Epidermal melanocyte (primary cell): Measurements from ENCODE around the gene DPM2.

Experiments
- DNase-seq: peaks from one replicate; pipeline ENCODE4 v3.0.0; 2011; ENCODE audit warnings: low spot score; ENCODE audit not compliant: insufficient read length

Gene DPM2

DNA sequence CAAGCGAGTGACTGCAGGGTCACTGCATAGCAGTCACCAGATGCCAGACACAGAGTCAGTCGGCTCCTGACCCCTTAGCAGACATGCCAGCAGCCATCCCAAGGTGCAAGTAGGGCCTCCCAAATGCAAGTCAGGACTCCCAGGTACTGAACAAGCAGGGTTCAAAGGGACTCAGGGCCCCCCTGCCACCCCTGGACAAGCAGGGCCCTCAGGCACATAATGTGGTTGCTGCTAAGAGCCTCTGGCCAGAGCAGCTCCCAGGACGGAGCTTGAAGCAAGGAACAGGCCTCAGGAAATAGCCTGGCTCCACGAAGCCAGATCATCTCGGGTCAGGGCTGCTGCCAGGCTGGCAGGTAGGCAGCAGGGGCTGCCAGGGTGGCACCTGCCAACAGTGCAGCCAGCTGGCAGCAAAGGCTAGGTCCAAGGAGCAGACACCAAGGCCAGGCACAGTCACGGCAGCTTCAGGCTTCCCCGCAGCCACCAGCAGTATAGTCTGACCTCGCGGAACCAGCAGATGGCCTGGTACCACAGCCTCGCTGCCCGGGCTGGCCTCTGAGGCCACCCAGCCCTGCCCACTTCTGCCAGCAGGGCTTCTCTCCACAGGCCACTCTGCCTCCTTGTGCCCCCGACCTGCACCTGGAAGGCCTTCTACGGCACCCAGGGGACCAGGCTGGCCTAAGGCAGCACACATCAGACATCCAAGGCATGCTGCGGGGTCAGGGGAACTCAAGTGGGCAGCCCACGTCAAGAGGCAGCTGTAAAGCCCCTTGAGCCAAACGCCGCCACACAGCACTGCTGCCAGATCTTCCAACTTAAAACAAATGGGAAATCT, 35.7 kb upstream of the DPM2 start:
- DNase-seq = no peak

DNA sequence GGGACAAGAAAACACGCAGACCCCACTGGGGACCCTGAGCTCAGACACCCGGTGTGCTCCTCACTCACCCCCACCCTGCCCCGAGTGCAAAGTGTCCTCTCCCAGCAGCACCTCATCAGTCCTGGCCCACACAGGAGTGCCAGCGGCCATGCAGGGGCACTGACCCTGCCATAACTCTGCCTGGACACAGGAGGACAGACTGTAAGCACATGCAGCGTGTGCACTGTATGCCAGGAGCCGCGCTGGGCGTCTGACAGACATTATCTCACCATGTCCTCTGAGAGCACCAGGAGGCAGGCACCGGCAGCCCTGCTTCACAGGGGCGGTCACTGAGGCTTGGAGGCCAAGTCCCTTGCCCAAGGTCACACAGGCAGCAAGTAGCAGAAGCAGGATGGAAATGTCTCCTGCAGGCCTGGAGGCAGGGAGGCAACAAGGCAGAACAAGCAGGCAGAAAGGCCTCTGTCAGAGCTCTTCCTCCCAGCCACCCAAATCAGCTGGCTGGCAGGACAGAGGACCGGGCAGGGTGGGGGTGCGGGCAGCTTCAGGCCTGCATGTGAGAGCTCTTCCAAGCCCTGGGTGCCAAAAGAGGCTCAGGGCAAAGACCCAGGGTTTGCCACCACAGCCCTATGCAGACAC, 34.7 kb upstream of the DPM2 start:
- no peak for DNase-seq

DNA sequence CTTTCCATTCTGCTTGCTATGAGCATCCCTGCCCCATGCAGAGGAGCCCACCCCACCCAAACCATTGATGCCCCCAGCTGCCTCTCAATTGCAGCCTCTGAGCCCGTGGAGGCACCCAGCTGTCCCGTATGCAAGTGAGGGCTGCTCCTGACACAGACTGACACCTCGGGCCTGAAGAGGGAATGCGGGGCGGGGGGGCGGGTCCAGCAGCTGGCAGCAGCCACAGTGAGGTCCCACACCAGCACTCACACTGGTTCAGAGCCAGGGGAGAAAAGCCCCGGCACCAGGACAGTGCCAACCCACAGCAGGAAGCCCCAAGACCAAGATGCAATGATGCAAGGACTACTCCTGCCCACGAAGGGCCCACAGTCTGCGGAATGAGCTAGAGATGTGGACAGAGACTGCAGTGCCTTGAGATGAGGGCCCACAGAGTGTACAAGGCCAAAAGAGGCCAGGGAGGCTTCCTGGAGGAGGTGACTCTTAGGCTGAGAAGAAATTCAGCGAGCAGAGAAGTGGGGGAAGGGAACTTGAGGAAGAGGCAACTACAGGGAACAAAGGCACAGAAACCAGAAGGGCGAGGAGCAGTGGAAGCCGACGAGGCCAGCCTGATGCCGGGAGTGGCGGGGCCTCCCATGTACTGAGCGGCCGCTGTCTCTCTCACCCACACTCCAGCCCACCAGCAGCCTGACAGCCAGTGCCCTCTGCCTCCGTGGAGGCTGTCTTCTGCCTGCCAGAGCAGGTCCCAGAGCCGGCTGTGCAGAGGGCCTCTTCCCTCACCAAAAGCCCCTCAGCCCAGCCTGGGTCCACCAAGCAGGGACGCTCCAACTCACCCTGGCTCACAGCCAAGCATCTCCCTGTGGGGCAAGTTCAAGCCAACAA, 33.9 kb upstream of the DPM2 start:
- DNase-seq = no peak

GRCh38 chr9:127970401-127971313, 33.0 kb upstream of the DPM2 start:
- DNase-seq = no peak

DNA sequence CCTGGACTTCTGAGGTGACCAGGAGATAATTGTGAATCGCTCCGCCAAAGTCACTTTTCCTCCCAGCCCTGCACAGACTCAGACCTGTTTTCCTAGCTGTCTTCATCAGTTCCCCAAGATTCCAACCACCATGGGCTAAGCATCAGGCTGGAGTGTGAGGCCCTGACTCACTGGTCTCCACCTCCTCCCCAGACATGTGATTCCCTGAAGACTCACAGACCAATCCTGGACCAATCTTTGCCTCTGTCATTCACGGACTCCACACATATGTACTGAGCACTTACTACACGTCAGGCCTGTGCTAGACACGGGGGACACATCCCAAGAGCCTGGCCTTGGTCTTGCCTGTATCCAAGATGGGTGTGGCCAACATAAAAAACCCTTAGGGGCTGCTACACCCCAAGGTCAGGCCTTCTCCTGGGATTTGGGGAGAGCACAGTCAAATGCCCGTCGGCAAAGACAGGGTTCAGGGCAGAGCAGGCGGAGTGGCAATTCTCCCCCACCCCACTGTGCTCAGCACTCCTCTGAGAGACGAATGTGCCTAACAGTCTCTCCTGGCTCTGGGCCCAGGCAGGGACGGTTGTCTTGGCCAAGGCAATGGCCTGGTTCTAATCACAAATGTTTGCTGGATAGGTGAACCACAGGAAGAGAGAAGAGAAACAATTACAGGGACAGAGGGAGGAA, 31.2 kb upstream of the DPM2 start:
- DNase-seq = no peak

GRCh38 chr9:127968042-127968441, 30.4 kb upstream of the DPM2 start:
- DNase-seq = no peak

- DNase-seq = no peak
Observed at GRCh38 chr9:127967151-127967809, 29.6 kb upstream of the DPM2 start.

DNA sequence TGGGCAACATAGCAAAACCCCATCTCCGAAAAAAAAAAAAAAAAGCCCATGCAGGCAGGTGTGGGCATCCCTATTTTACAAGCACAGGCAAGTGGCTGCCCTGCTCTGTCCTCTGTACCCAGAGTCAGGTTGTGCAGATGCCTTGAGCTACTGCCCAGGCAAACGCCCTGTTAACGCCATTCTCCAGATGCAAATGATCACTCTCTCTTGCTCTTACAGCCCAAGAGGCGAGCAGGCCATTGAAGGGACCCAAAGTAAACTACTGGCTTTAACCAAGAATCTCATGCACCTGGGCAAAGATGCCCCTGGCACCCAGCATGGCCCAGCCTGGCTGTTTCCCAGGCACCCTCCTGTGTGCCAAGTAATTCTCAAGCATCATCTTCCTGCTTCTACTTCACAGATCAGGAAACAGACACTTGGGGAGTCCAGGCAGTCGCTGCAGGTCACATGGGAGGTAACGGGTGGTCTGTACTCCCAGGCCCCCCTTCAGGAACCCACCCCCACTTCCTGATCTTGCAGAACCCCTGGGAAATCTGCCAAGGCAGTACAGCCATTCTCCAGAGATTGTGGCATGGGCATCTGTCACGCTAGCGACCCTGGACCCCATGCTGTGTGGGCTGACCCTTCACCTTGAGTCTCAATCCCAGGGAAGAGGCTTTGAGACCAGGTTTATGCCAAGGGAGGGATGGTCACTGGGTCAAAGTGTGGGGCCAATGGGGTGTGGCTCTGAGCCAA, 28.9 kb upstream of the DPM2 start:
- no peak for DNase-seq

- no peak for DNase-seq
Observed at GRCh38 chr9:127965953-127966352, 28.3 kb upstream of the DPM2 start.

GRCh38 chr9:127963359-127964064, 25.9 kb upstream of the DPM2 start:
- DNase-seq = no peak

DNA sequence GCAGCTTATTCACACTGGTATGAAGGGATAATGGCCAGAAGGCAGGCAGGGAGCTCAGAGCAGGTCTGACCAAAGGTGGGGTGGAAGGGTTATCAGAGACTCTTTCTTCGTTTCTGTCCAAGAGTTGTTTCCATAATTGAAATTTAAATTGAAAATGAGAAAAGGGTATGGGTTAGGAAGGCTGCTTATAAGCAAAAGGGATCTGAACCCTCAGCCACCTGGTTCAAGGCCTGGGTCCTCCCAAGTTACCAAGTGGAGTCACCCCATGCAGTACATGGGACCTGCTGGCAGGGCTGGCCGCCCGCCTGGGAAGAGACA, 25.3 kb upstream of the DPM2 start:
- DNase-seq = no peak

- no peak for DNase-seq
Observed at GRCh38 chr9:127962278-127962677, 24.6 kb upstream of the DPM2 start.

DNA sequence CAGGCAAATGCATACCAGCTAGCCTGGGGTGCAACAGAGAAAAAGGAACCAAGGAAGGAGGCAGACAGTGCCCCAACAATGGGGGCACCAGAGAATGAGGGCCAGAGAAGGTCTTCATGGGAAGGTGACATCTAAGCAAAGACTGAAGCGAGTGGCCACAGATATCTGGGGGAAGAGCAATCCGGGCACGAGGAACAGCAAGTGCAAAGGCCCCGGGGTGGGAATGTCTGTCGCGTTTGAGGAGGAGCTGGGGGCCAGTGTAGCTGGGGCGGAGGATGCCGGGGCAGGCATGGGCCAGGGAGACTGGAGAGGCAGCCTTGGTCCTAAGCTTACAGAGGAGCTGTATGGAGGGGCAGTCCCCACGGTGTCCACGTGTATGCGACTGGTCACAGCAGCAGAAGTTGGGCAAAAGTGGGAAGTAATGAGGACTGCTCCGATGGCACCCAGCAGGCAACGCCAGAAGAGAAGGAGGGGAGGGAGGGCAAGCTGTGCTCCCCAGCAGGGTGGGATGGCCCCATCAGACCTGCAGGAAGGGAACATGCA, 24.0 kb upstream of the DPM2 start:
- DNase-seq = no peak

DNA sequence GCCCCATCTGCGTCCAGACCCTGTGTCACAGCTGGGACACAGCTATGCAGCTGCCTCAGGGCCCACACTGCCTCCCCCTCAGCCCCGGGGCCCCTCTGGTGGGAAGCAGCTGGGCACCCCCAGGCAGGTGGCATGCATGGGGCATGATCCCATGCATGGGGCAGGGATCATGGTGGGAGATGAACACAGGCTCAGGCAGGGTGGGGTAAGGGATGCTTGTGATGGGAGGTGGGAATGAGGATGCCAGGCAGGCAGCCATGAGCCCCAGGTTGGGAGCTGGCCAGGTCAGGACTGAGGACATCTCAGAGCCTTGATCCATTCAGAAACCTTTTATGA, 23.5 kb upstream of the DPM2 start:
- DNase-seq = no peak

DNA sequence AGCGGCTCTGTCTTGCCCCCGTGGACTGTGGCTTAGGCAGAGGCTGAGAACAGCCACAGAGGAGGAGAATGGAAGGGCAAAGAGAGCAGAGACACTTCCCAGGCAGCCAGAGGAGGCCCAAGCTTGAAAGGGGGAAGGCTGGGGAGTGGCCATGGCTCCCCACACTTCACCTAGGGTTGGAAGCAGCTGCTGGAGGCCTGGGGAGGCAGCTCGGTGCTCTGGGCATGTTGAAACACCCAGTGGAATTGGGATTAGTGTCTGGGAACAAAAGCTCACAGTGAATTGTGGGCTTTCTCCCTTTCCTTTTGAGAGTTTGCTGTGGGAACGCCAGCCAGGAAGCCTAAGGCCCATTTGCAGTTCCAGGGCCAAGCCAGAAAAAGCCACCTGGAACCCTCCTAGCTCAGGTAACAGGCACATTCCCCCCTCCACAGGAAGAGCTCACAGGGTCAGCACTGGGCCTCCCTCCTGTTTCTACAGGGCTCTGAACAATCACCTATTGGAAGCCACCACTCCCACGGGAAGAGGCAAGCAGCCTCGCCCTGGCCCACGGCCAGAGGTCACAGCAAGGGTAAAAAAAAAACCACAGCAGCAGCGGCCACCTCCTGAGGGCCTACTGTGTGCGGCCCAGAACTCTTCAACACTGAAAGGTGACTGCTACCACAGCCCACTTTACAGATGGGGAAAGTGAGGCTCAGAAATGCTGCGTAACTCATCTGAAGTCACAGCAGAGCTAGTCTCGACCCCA, 22.9 kb upstream of the DPM2 start:
- DNase-seq = no peak

- no peak for DNase-seq
Observed at GRCh38 chr9:127959841-127960409, 22.3 kb upstream of the DPM2 start.

DNA sequence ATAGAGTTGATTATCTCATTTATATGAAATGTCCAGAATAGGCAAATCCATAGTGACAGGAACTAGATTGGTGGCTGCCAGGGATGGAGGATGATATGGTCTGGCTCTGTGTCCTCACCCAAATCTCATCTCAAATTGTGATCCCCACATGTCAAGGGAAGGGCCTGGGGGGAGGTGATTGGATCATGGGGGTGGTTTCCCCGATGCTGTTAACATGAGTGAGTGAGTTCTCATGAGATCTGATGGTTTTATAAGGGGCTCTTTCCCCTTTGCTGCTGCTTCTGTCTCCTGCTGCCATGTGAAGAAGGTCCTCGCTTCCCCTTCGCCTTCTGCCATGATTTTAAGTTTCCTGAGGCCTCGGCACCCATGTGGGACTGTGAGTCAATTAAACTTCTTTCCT, 21.7 kb upstream of the DPM2 start:
- DNase-seq = no peak

- no peak for DNase-seq
Observed at GRCh38 chr9:127958728-127959127, 21.1 kb upstream of the DPM2 start.
